CD4-positive, CD25-positive, alpha-beta regulatory T cell (primary cell): ENCODE data around the gene LTK. TPM values are rescaled to one million over a fixed set of nuclear protein-coding genes. Genes with fewer than 3 reads are reported as not detected.

Experiments used
- ATAC-seq, 2 donors: fragments of 150-1000 bp; cut with Tn5 transposase; one replicate each; pipeline ENCODE4 v1.10.0; 2021; ENCODE audit warnings: low read depth in 2 of 2, moderate number of reproducible peaks in 2 of 2, moderate library complexity in 1 of 2
- DNase-seq, 3 donors: peaks; one replicate each; pipeline versions ENCODE4 v3.0.0 to v3.0.0-alpha.2; 2012 to 2022; ENCODE audit warnings: mixed read lengths in 1 of 3
- H3K27ac ChIP-seq: one replicate; pipeline ENCODE4 v1.7.0; 2013; ENCODE audit warnings: mild to moderate bottlenecking, low read length; ENCODE audit not compliant: insufficient read depth, poor library complexity, severe bottlenecking
- H3K27me3 ChIP-seq: one replicate; pipeline ENCODE4 v1.7.0; 2013; ENCODE audit warnings: low read length; ENCODE audit not compliant: control insufficient read depth, insufficient read depth
- H3K36me3 ChIP-seq: one replicate; pipeline ENCODE4 v1.7.0; 2013; ENCODE audit warnings: mild to moderate bottlenecking, low read length, moderate library complexity; ENCODE audit not compliant: control insufficient read depth, insufficient read depth
- H3K4me1 ChIP-seq: 2 replicates; pipeline ENCODE4 v1.7.0; 2013; ENCODE audit warnings: mild to moderate bottlenecking, low read length; ENCODE audit not compliant: insufficient read depth, control insufficient read depth, poor library complexity, severe bottlenecking
- H3K4me3 ChIP-seq: one replicate; pipeline ENCODE4 v1.7.0; 2013; ENCODE audit warnings: low read depth, mild to moderate bottlenecking, low read length, moderate library complexity
- H3K9me3 ChIP-seq, 2 experiments: 1 replicate in 1 of 2; 2 replicates in 1 of 2; pipeline ENCODE4 v1.7.0; 2013; ENCODE audit warnings: low read length in 2 of 2, mild to moderate bottlenecking in 1 of 2, moderate library complexity in 1 of 2; ENCODE audit not compliant: control insufficient read depth in 2 of 2
- H3K27ac Mint-ChIP-seq, 3 donors: one replicate each; pipeline ENCODE4 v1.8.0; 2020 to 2022; ENCODE audit warnings: mild to moderate bottlenecking in 3 of 3, mixed read lengths in 3 of 3, moderate library complexity in 2 of 3
- H3K27me3 Mint-ChIP-seq: one replicate; pipeline ENCODE4 v1.8.0; 2022; ENCODE audit warnings: mild to moderate bottlenecking, mixed read lengths
- H3K36me3 Mint-ChIP-seq: one replicate; pipeline ENCODE4 v1.8.0; 2020; ENCODE audit warnings: mixed read lengths
- H3K4me1 Mint-ChIP-seq, 4 donors: one replicate each; pipeline ENCODE4 v1.8.0; 2020 to 2022; ENCODE audit warnings: mixed read lengths in 4 of 4, mild to moderate bottlenecking in 1 of 4
- H3K4me3 Mint-ChIP-seq, 4 donors: one replicate each; pipeline ENCODE4 v1.8.0; 2020 to 2022; ENCODE audit warnings: mild to moderate bottlenecking in 4 of 4, mixed read lengths in 4 of 4, moderate library complexity in 3 of 4
- H3K9me3 Mint-ChIP-seq, 7 donors: one replicate each; pipeline ENCODE4 v1.8.0; 2020 to 2022; ENCODE audit warnings: mixed read lengths in 7 of 7, mild to moderate bottlenecking in 3 of 7, moderate library complexity in 2 of 7
- polyA plus RNA-seq, 4 donors: library from polyadenylated mRNA; unstranded; fragments of 300-500 nt; fragmentation: Illumina TruSeq; gene quantifications; one replicate each; pipeline ENCODE4 v1.2.3, GENCODE V29; 2021
- total RNA-seq: library from RNA; stranded (reverse); gene quantifications from one replicate; pipeline ENCODE4 v1.2.3, GENCODE V29; 2022

Gene LTK
- total and polyA plus RNA-seq, 5 donors from 2014 or later, result 0.17 to 2.0 (median 0.40) TPM

- no peaks in the 10 kb centered on the region for H3K9me3 ChIP-seq
- Mint-ChIP-seq H3K4me3 (peak overlapping the region; percentile 47 to 82 (median 78)), H3K9me3 (no peaks in the 10 kb centered on the region), H3K4me1 (peaks cover 3 to 22% (median 13%) of the 10 kb centered on the region in 4 donors), H3K27ac (no peak overlapping the region), H3K27me3 (peaks cover 48% of the 10 kb centered on the region), H3K36me3 (no peaks in the 10 kb centered on the region)
- peak in 2 of 3 donors; percentile 20 to 41 for DNase-seq
- no peak overlapping the region for H3K27ac ChIP-seq
- ATAC-seq, result peak in 1 of 2 donors; percentile 44
- H3K27me3 ChIP-seq, result peaks cover 16% of the 10 kb centered on the region
- peak overlapping the region; percentile 13 for H3K4me3 ChIP-seq
- no peaks in the 10 kb centered on the region for H3K36me3 ChIP-seq
- H3K4me1 ChIP-seq, result peaks cover 28% of the 10 kb centered on the region
These were observed 18.5 kb downstream of the LTK start for GRCh38 chr15:41494922-41495735.

GRCh38 chr15:41494190-41494921 is 19.3 kb downstream of the LTK start:
- H3K9me3 Mint-ChIP-seq, result no peaks in the 10 kb centered on the region
- DNase-seq, result peak; percentile 25 to 51 (median 31)
- Histone ChIP-seq H3K4me3 (no peak overlapping the region), H3K27me3 (peaks cover 13% of the 10 kb centered on the region), H3K9me3 (no peaks in the 10 kb centered on the region), H3K27ac (no peak overlapping the region), H3K4me1 (peaks cover 28% of the 10 kb centered on the region), H3K36me3 (no peaks in the 10 kb centered on the region)
- peaks cover 5 to 21% (median 14%) of the 10 kb centered on the region in 4 donors for H3K4me1 Mint-ChIP-seq
- peak overlapping the region; percentile 81 to 86 (median 82) for H3K4me3 Mint-ChIP-seq
- peak; percentile 9 to 18 for ATAC-seq
- no peak overlapping the region for H3K27ac Mint-ChIP-seq
- peaks cover 42% of the 10 kb centered on the region for H3K27me3 Mint-ChIP-seq
- no peaks in the 10 kb centered on the region for H3K36me3 Mint-ChIP-seq

DNA sequence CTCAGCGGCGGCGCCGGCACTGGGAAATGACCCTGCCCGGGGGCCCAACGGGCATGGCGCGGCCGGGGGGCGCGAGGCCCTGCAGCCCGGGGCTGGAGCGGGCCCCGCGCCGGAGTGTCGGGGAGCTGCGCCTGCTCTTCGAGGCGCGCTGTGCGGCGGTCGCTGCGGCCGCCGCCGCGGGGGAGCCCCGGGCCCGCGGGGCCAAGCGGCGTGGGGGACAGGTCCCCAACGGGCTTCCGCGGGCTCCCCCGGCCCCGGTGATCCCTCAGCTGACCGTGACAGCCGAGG is 19.8 kb downstream of the LTK start:
- Histone ChIP-seq H3K27me3 (peaks cover 10% of the 10 kb centered on the region), H3K4me1 (peaks cover 28% of the 10 kb centered on the region), H3K4me3 (no peak overlapping the region), H3K36me3 (no peaks in the 10 kb centered on the region), H3K27ac (no peak overlapping the region), H3K9me3 (no peaks in the 10 kb centered on the region)
- ATAC-seq, result peak in 1 of 2 donors; percentile 23
- peaks cover 37% of the 10 kb centered on the region for H3K27me3 Mint-ChIP-seq
- H3K4me3 Mint-ChIP-seq, result no peak overlapping the region
- no peak overlapping the region for H3K27ac Mint-ChIP-seq
- H3K36me3 Mint-ChIP-seq, result no peaks in the 10 kb centered on the region
- no peak for DNase-seq
- H3K4me1 Mint-ChIP-seq, result peaks cover 5 to 21% (median 14%) of the 10 kb centered on the region in 4 donors
- H3K9me3 Mint-ChIP-seq, result no peaks in the 10 kb centered on the region

DNA sequence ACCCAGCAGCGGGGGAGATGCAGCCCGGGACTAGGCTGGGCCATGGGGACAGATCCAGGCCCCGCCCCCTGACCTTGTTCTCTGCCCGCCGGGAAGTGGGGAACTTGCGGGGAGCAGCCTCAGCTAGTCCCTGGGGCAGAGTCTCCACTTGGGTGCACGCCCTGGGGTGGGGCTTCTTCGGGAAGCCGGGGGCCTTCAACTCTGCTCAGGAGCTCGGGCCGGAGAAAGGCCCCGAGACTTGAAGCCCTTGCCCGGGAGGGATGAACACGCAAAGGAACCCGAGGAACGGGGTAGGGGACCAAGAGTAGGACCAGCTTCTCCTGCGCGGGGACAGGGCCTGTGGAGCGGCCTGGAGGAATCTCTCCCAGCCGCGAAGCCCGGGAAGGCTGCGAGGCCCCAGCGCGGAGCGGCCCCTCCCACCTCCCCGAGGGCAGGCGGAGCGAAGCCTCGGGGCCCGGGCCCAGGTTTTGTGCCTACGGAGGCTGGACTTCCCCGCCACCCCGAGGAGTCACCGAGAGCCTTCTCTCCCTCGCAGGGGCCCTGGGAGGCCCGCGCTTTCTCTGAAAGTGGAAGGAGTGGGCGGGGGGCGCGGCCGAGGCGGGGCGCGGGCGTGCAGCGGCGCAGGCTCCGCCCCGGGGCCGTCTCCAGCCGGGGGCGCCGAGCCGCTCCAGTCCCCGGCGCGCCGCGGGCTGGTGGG is 20.3 kb downstream of the LTK start, which contains the start of gene ITPKA:
TSS of gene ITPKA (plus strand) at position 670 of the 697 bp plus-strand sequence. CDS start 54 bp downstream, outside the sequence.
- H3K36me3 Mint-ChIP-seq, result no peaks in the 10 kb centered on the region
- H3K4me3 Mint-ChIP-seq, result peak within 1 kb of the TSS; percentile 86 to 99 (median 90)
- Histone ChIP-seq H3K9me3 (no peaks in the 10 kb centered on the region), H3K36me3 (no peaks in the 10 kb centered on the region), H3K27me3 (peaks cover 10% of the 10 kb centered on the region), H3K27ac (no peak within 1 kb of the TSS), H3K4me1 (peaks cover 28% of the 10 kb centered on the region), H3K4me3 (peak within 1 kb of the TSS; percentile 38)
- ATAC-seq (peak; percentile 69 to 72), DNase-seq (peak; percentile 66 to 75 (median 66))
- peaks cover 32% of the 10 kb centered on the region for H3K27me3 Mint-ChIP-seq
- H3K27ac Mint-ChIP-seq, result no peak within 1 kb of the TSS
- peaks cover 5 to 21% (median 14%) of the 10 kb centered on the region in 4 donors for H3K4me1 Mint-ChIP-seq
- no peaks in the 10 kb centered on the region for H3K9me3 Mint-ChIP-seq

GRCh38 chr15:41492597-41493204 is 20.9 kb downstream of the LTK start:
- H3K4me1 Mint-ChIP-seq, result peaks cover 5 to 23% (median 15%) of the 10 kb centered on the region in 4 donors
- peaks cover 28% of the 10 kb centered on the region for H3K27me3 Mint-ChIP-seq
- peaks cover 10% of the 10 kb centered on the region for H3K27me3 ChIP-seq
- H3K27ac Mint-ChIP-seq, result no peak overlapping the region
- no peaks in the 10 kb centered on the region for H3K9me3 ChIP-seq
- no peaks in the 10 kb centered on the region for H3K36me3 Mint-ChIP-seq
- DNase-seq, result no peak
- peak overlapping the region; percentile 38 for H3K4me3 ChIP-seq
- peak overlapping the region; percentile 84 to 99 (median 90) for H3K4me3 Mint-ChIP-seq
- no peak for ATAC-seq
- no peaks in the 10 kb centered on the region for H3K36me3 ChIP-seq
- H3K27ac ChIP-seq, result no peak overlapping the region
- H3K4me1 ChIP-seq, result peaks cover 28% of the 10 kb centered on the region
- no peaks in the 10 kb centered on the region for H3K9me3 Mint-ChIP-seq

DNA sequence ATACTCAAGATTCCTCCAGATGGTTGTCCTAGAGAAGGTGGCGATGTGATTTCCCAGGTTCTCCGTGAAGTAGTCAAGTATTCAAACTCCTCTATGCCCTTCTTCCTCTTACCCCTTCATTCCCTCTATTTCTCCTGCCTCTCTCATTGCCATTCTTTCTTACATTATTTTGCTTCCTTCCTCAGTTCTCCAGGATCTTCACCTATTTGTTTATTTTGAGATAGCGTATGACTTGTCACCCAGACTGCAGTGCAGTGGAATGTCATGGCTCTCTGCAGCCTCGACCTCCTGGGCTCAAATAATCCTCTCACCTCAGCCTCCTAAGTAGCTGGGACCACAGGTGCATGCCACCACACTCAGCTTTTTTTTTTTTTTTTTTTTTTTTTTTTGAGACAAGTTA is 21.7 kb downstream of the LTK start:
- H3K4me1 Mint-ChIP-seq, result peaks cover 5 to 23% (median 15%) of the 10 kb centered on the region in 4 donors
- H3K27me3 Mint-ChIP-seq, result peaks cover 21% of the 10 kb centered on the region
- no peak for ATAC-seq
- H3K4me1 ChIP-seq, result peaks cover 28% of the 10 kb centered on the region
- no peaks in the 10 kb centered on the region for H3K36me3 ChIP-seq
- H3K9me3 ChIP-seq, result no peaks in the 10 kb centered on the region
- H3K27me3 ChIP-seq, result peaks cover 5% of the 10 kb centered on the region
- H3K9me3 Mint-ChIP-seq, result no peaks in the 10 kb centered on the region
- H3K4me3 ChIP-seq, result no peak overlapping the region
- H3K36me3 Mint-ChIP-seq, result no peaks in the 10 kb centered on the region
- no peak for DNase-seq
- no peak overlapping the region for H3K27ac ChIP-seq
- peak overlapping the region; percentile 3 to 99 (median 24) for H3K4me3 Mint-ChIP-seq
- H3K27ac Mint-ChIP-seq, result no peak overlapping the region

DNA sequence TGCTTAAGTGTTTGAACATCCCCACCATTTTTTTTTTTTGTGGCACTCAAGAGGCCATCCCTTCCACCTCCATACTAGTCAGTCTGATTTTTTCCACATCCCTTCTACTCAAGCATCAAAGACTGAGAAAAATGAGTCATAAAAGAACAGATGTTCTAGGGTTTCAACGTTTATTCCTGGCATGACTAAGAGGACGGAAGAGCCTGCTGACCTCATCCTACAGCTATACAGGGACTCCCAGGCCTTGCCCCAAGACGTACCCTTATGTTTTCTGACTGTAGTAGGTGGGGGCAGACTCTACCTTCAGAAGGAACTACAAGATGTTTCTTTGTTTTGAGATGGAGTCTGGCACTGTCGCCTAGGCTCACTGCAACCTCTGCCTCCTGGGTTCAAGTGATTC is 23.3 kb downstream of the LTK start:
- Mint-ChIP-seq H3K9me3 (no peaks in the 10 kb centered on the region), H3K4me3 (peak overlapping the region in 2 of 4 donors; percentile 39 to 64), H3K27me3 (peaks cover 12% of the 10 kb centered on the region), H3K36me3 (no peaks in the 10 kb centered on the region), H3K4me1 (peaks cover 5 to 21% (median 15%) of the 10 kb centered on the region in 4 donors), H3K27ac (no peak overlapping the region)
- DNase-seq, result peak in 1 of 3 donors; percentile 71
- H3K4me1 ChIP-seq, result peaks cover 22% of the 10 kb centered on the region
- H3K9me3 ChIP-seq, result no peaks in the 10 kb centered on the region
- peak; percentile 51 to 56 for ATAC-seq
- H3K4me3 ChIP-seq, result no peak overlapping the region
- H3K27ac ChIP-seq, result no peak overlapping the region
- no peaks in the 10 kb centered on the region for H3K36me3 ChIP-seq
- H3K27me3 ChIP-seq, result no peaks in the 10 kb centered on the region
